Common myeloid progenitor, CD34-positive (primary cell): ENCODE data around the gene HHAT.
"Not testable (repeated sequence)": the region's sequence is repeated elsewhere in the genome, so short reads cannot be mapped to it uniquely, and the experiment has no call there.

Experiments
- CTCF ChIA-PET: fragments of 350-600 bp; sonication (Branson Sonifier 250); formaldehyde crosslinking; loops from one replicate; lab custom pipeline; 2021; ENCODE audit warnings: antibody characterized with exemption; lab: Charles Lee
- POLR2A ChIA-PET: fragments of 350-600 bp; sonication (Branson Sonifier 250); formaldehyde crosslinking; loops from one replicate; lab custom pipeline; 2021; ENCODE audit warnings: antibody characterized with exemption; lab: Charles Lee
- DNase-seq, 3 donors: peaks; one replicate each; pipeline versions ENCODE4 v3.0.0 to v3.0.0-alpha.2; 2013
- H3K27ac ChIP-seq, 2 experiments: 1 replicate in 1 of 2; 2 replicates in 1 of 2; pipeline ENCODE4 v1.7.0; 2013; ENCODE audit warnings: inconsistent platforms in 2 of 2, low read length in 2 of 2, mild to moderate bottlenecking in 2 of 2, low read depth in 1 of 2, moderate library complexity in 1 of 2; ENCODE audit not compliant: severe bottlenecking in 2 of 2, insufficient read depth in 1 of 2, poor library complexity in 1 of 2
- H3K27me3 ChIP-seq, 5 experiments: replicated peaks in 2 of 5; 1 replicate in 3 of 5; 2 replicates in 2 of 5; pipeline versions ENCODE4 v1.6.1 to v1.7.0; 2013; ENCODE audit warnings: low read length in 4 of 5, mild to moderate bottlenecking in 2 of 5, moderate library complexity in 2 of 5, inconsistent platforms in 1 of 5; ENCODE audit not compliant: insufficient read depth in 5 of 5, control insufficient read depth in 4 of 5
- H3K36me3 ChIP-seq, 4 experiments: 1 replicate in 2 of 4; 2 replicates in 2 of 4; pipeline versions ENCODE4 v1.6.1 to v1.7.0; 2013; ENCODE audit warnings: low read length in 3 of 4, control low read depth in 1 of 4, mild to moderate bottlenecking in 1 of 4; ENCODE audit not compliant: control insufficient read depth in 4 of 4, insufficient read depth in 4 of 4
- H3K4me1 ChIP-seq, 4 experiments: 1 replicate in 3 of 4; 2 replicates in 1 of 4; pipeline versions ENCODE4 v1.6.1 to v1.7.1; 2013; ENCODE audit warnings: low read length in 3 of 4, mild to moderate bottlenecking in 3 of 4, control low read depth in 1 of 4, inconsistent platforms in 1 of 4, moderate library complexity in 1 of 4; ENCODE audit not compliant: control insufficient read depth in 4 of 4, insufficient read depth in 4 of 4; ENCODE audit errors: control extremely low read depth in 1 of 4
- H3K4me3 ChIP-seq, 7 experiments: 1 replicate in 4 of 7; 2 replicates in 3 of 7; pipeline versions ENCODE4 v1.5.1 to v1.7.0; 2013; ENCODE audit warnings: mild to moderate bottlenecking in 7 of 7, low read length in 6 of 7, moderate library complexity in 6 of 7, inconsistent platforms in 2 of 7, low read depth in 2 of 7, control low read depth in 1 of 7; ENCODE audit not compliant: insufficient read depth in 4 of 7, control insufficient read depth in 1 of 7; ENCODE audit errors: extremely low read depth in 1 of 7
- H3K9me3 ChIP-seq, 5 experiments: 1 replicate in 4 of 5; 2 replicates in 1 of 5; pipeline versions ENCODE4 v1.6.1 to v1.7.1; 2013; ENCODE audit warnings: low read length in 4 of 5, mild to moderate bottlenecking in 2 of 5, inconsistent platforms in 1 of 5, low read depth in 1 of 5, moderate library complexity in 1 of 5; ENCODE audit not compliant: control insufficient read depth in 4 of 5, insufficient read depth in 2 of 5; ENCODE audit errors: control extremely low read depth in 1 of 5
- WGBS: methylation state at CpG from one replicate; pipeline ENCODE4 v1.1.5; 2013; ENCODE audit not compliant: insufficient coverage; 5-methylcytosine and 5-hydroxymethylcytosine counted together

HHAT gene

DNA sequence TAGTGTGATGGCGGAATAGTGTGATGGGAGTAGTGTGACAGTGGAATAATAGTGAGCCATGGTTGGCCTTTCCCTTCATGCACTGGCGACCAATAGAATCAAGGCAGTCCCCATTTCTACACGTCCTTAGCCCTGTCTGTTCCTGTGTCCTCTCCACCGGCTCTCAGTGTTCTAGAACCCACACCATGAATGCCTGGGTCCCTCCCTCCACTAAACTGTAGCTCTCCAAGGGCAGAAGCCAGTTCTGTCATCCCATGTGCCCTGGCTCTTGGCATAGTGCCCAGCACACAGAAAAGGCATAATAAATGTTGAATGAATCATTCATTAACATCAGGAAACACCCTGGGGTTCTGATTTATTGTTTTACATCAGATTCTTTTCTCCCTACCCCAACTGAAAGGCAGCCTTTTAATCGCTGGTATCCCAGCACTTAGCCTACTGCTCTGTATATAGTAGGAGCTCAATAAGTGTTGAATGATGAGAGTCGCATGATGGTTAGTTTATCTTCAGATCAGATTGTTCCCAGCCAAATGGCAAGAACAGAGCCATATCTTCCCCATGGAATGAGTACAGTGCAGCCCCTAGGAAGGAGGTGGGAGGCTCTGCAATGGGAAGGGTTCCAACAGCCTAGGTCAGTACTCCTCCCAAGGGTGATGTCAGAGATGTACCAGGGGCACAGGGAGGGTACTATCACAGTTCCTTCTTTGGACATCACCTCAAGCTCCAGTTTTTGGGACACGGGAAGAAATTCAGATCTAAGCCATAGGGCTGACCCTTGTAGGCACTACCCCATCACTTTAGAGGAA is 325.7 kb downstream of the HHAT start:
- ChIA-PET CTCF (no interaction called here), POLR2A (no interaction called here)
- 94% methylated on average over 5 of the region's 7 CpGs for WGBS
- H3K27me3 ChIP-seq: no peaks in the 10 kb centered on the region
- H3K4me3 ChIP-seq: no peak overlapping the region
- no peaks in the 10 kb centered on the region for H3K36me3 ChIP-seq
- peak in 2 of 3 donors; percentile 40 to 42 for DNase-seq
- H3K4me1 ChIP-seq: no peaks in the 10 kb centered on the region
- H3K27ac ChIP-seq: no peak overlapping the region
- H3K9me3 ChIP-seq: peaks cover 0 to 7% (median 0%) of the 10 kb centered on the region in 5 experiments

GRCh38 chr1:210655511-210655910 is 326.8 kb downstream of the HHAT start:
- Histone ChIP-seq H3K4me1 (no peaks in the 10 kb centered on the region), H3K9me3 (peaks cover 0 to 7% (median 0%) of the 10 kb centered on the region in 5 experiments), H3K4me3 (no peak overlapping the region), H3K27ac (no peak overlapping the region), H3K36me3 (no peaks in the 10 kb centered on the region), H3K27me3 (no peaks in the 10 kb centered on the region)
- ChIA-PET CTCF (interaction anchor here (0.6 kb wide), 1 partner anchor 1641 kb away, joined by 3 read pairs; no protein-coding TSS in a partner anchor), POLR2A (interaction anchor here (0.5 kb wide), 1 partner anchor 63 kb away, joined by 3 read pairs; no protein-coding TSS in a partner anchor)
- WGBS: 95% methylated on average over 7 of the region's 7 CpGs
- no peak for DNase-seq

DNA sequence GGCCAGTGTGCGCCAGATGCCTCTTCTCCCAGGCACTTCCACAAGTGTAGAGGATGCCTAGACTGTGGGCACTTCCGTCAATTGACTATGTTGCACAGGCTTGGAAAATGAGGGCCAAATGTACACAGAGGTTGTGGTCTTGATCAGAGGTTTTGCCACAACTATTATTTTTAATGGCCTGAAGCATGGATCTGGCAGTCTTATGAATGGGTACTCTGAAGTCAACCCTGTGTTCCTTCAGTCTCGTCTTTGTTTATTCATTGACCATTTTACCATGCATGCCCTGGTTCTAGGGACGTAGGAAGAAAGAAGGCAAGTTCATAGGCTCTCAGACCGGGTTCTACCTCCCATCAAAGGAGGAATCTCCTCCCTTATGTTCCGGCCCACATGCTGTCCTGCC is 329.1 kb downstream of the HHAT start:
- CTCF ChIA-PET: no interaction called here
- POLR2A ChIA-PET: no interaction called here

GRCh38 chr1:210661520-210661919 is 332.8 kb downstream of the HHAT start:
- no CpG with 5 or more reads among the region's 4 CpGs for WGBS
- H3K4me1 ChIP-seq, H3K27me3 ChIP-seq, POLR2A ChIA-PET, DNase-seq, H3K4me3 ChIP-seq, CTCF ChIA-PET, H3K36me3 ChIP-seq, H3K9me3 ChIP-seq, H3K27ac ChIP-seq: not testable (repeated sequence)

More for the DNA sequence above, 329.1 kb downstream of the HHAT start:
- Histone ChIP-seq H3K27me3 (no peaks in the 10 kb centered on the region), H3K4me3 (no peak overlapping the region), H3K9me3 (peaks cover 0 to 7% (median 0%) of the 10 kb centered on the region in 5 experiments), H3K4me1 (no peaks in the 10 kb centered on the region), H3K27ac (no peak overlapping the region), H3K36me3 (no peaks in the 10 kb centered on the region)
- DNase-seq: no peak
- WGBS: 98% methylated on average over 5 of the region's 6 CpGs

DNA sequence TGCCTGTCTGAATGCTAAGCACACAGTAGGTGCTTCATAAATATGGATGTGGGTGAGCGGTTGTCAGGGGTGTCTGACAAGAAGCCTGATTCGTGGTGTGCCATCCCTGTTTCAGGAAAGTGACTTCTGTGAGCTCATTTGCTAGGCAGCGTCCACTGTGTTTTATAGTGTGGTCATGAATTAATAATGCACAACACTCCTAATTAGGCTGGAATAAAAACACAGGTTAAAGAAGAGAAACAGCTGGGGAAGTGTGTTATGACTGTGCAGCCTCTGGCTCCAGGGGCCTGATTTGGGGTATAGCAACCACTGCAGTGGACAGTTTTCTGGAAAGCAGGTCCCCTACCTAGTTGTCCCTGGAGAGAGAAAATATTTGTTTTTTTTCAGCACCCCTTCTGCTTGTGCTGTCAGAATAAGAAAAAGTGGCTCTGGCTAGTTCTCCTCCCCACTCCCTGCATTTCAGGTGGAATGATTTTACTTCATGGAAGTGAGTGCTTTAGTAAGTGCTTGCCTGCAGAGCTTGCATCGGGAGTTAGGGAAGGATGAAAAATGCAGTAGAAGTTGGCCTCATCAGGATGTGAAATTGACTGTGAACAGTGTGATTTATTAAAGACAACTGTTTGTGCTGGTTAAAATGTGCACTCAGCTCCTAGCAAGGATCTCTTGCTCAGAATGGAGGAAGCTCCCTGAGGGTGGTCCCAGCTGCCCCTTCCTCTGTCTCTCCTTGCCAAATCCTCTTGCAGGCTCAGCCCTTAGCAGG is 333.8 kb downstream of the HHAT start:
- DNase-seq: no peak
- no peak overlapping the region for H3K4me3 ChIP-seq
- POLR2A ChIA-PET: no interaction called here
- no peaks in the 10 kb centered on the region for H3K27me3 ChIP-seq
- H3K9me3 ChIP-seq: peaks cover 0 to 3% (median 0%) of the 10 kb centered on the region in 5 experiments
- CTCF ChIA-PET: no interaction called here
- WGBS: 93% methylated on average over 3 of the region's 4 CpGs
- H3K36me3 ChIP-seq: no peaks in the 10 kb centered on the region
- no peak overlapping the region for H3K27ac ChIP-seq
- no peaks in the 10 kb centered on the region for H3K4me1 ChIP-seq

DNA sequence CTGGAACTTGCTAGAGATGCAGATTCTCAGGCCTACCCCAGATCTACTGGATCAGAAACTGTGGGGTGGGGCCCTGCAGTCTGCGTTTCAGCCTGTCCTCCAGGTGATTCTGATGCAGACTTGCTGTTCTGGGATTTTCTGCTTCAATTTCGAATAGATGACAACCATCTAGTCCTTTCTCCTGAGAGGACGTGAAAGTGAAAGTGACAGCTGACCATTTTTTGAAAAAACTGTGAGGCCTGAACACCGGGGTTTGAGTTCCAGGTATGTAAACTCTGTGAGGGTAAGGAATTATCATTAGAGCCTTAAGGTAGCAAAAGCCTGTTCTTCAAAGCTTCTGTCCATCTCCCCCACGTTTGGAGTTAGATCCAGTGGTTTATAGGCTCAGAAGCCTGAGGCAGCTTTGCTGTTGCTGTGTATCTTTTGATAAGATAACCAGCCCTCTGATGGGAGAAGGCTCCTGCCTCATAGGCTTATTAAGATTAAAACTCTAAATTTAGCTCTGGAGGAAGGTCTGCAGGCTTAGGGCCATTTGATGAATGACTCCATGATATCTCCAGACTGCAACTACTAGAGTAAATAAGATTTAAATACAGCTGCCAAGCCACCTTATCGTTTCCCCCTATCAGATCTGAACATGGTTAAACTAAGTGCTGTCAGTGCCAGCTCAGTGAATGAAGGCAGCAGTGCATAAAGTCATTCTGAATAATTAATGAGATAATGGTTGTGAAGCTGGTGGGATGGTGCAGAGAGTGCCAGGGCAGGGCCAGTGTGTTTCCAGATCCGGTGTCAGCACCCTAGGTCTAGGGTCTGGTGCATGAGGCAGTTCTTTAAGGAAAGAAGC is 335.2 kb downstream of the HHAT start:
- ChIA-PET CTCF (no interaction called here), POLR2A (no interaction called here)
- Histone ChIP-seq H3K4me1 (no peaks in the 10 kb centered on the region), H3K27ac (no peak overlapping the region), H3K4me3 (no peak overlapping the region), H3K9me3 (no peaks in the 10 kb centered on the region), H3K36me3 (no peaks in the 10 kb centered on the region), H3K27me3 (no peaks in the 10 kb centered on the region)
- WGBS: 92% methylated on average over 5 of the region's 7 CpGs
- DNase-seq: no peak
